PFSK-1 (cell line): ENCODE measurements around the gene DERA.

Experiments used
- FOXP2 ChIP-seq: optimal IDR thresholded peaks from 2 replicates; pipeline ENCODE3; 2011; ENCODE audit warnings: borderline replicate concordance, control low read depth, inconsistent platforms; ENCODE audit not compliant: insufficient read depth; ENCODE audit errors: extremely low read length, extremely low read depth
- POLR2AphosphoS5 ChIP-seq: IDR thresholded peaks from 2 replicates; pipeline ENCODE4 v1.6.1; 2012; ENCODE audit warnings: low read depth, mild to moderate bottlenecking, control low read depth, low read length, moderate library complexity
- REST ChIP-seq, 2 experiments: IDR thresholded peaks; 2 replicates each; pipeline versions ENCODE4 v1.6.1 to v1.8.0; 2011 to 2012; ENCODE audit warnings: low read depth in 2 of 2, low read length in 2 of 2, control low read depth in 1 of 2, inconsistent platforms in 1 of 2, mild to moderate bottlenecking in 1 of 2, moderate library complexity in 1 of 2; ENCODE audit not compliant: insufficient read depth in 1 of 2
- SIN3A ChIP-seq: IDR thresholded peaks from 2 replicates; pipeline ENCODE4 v1.6.1; 2012; ENCODE audit warnings: mild to moderate bottlenecking, low read length, moderate library complexity, borderline replicate concordance; ENCODE audit not compliant: insufficient read depth
- TAF1 ChIP-seq: IDR thresholded peaks from 2 replicates; pipeline ENCODE4 v1.6.1; 2012; ENCODE audit warnings: low read length, control low read depth, borderline replicate concordance; ENCODE audit not compliant: insufficient read depth

Gene DERA

GRCh38 chr12:16062611-16063010 lies 151.5 kb downstream of the DERA start:
- TF ChIP-seq SIN3A = no peak
- TF ChIP-seq POLR2AphosphoS5 = no peak
- no peak for TF ChIP-seq FOXP2
- TF ChIP-seq TAF1 = no peak
- no peak for TF ChIP-seq REST (IDR thresholded peaks at IDR 0.05; ENCODE audit: insufficient read depth in 1 of 2, low read depth in 2 of 2, low read length in 2 of 2)

DNA sequence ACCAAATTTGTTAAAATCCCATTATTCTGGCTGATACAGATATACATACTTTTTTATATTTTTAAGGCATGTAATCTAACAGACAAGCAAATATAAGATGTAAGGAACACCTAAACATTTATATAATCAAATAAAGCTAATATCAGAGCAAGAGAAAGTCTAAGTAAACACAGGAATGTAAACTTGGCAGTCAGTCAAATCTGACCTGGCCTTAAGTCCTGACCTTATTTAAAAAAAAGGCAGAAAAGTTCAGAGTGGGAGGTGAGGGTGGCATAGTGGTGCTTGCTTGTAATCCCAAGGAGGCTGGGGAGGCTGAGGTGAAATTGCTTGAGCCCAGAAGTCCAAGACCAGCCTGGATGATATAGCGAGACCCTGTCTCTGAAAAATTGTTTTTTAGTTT lies 152.6 kb downstream of the DERA start:
- TF ChIP-seq REST (IDR thresholded peaks at IDR 0.05; ENCODE audit: insufficient read depth in 1 of 2, low read depth in 2 of 2, low read length in 2 of 2) = no peak
- TF ChIP-seq TAF1 = no peak
- TF ChIP-seq POLR2AphosphoS5 = no peak
- no peak for TF ChIP-seq FOXP2
- no peak for TF ChIP-seq SIN3A

GRCh38 chr12:16070113-16070512 lies 159.0 kb downstream of the DERA start:
- no peak for TF ChIP-seq SIN3A
- TF ChIP-seq TAF1 = no peak
- no peak for TF ChIP-seq POLR2AphosphoS5
- no peak for TF ChIP-seq FOXP2

- no peak for TF ChIP-seq REST (IDR thresholded peaks at IDR 0.05; ENCODE audit: insufficient read depth in 1 of 2, low read depth in 2 of 2, low read length in 2 of 2)
- TF ChIP-seq SIN3A = no peak
- no peak for TF ChIP-seq POLR2AphosphoS5
- TF ChIP-seq FOXP2 = no peak
- no peak for TF ChIP-seq TAF1
These were observed 161.5 kb downstream of the DERA start for GRCh38 chr12:16072678-16073077.

GRCh38 chr12:16074894-16075293 lies 163.8 kb downstream of the DERA start:
- TF ChIP-seq TAF1 (no peak), REST (IDR thresholded peaks at IDR 0.05; ENCODE audit: insufficient read depth in 1 of 2, low read depth in 2 of 2, low read length in 2 of 2) (no peak), SIN3A (no peak), FOXP2 (no peak), POLR2AphosphoS5 (no peak)
